HEK293 (cell line): ENCODE measurements around the gene ARHGDIB.

Source experiments
- CTCF ChIA-PET: fragments of 350-600 bp; formaldehyde crosslinking; extraction: SDS; loops from one replicate; lab custom pipeline; 2021; ENCODE audit warnings: antibody characterized with exemption; lab: Yijun Ruan, JAX
- POLR2A ChIA-PET: fragments of 300-600 bp; formaldehyde crosslinking; extraction: SDS; loops from one replicate; lab custom pipeline; 2020; ENCODE audit warnings: antibody characterized with exemption, inconsistent platforms; lab: Yijun Ruan, JAX
- H3K27ac ChIP-seq: fragments of 200-500 bp; sonication (Bioruptor generic); 2 replicates; pipeline ENCODE4 v1.5.1; 2014; ENCODE audit warnings: low read depth, low read length, control low read depth, inconsistent platforms; ENCODE audit errors: extremely low read depth
- H3K36me3 ChIP-seq, 2 experiments: fragments of 200-500 bp in 1 of 2; sonication (Bioruptor generic) in 1 of 2; 1 replicate in 1 of 2; 2 replicates in 1 of 2; pipeline ENCODE4 v1.5.1; 2014 to 2017; ENCODE audit warnings: inconsistent platforms in 2 of 2, low read length in 2 of 2; ENCODE audit not compliant: control insufficient read depth in 2 of 2, insufficient read depth in 1 of 2
- H3K4me1 ChIP-seq: fragments of 200-500 bp; sonication (Bioruptor generic); 2 replicates; pipeline ENCODE4 v1.5.1; 2014; ENCODE audit warnings: mild to moderate bottlenecking, low read length, inconsistent platforms; ENCODE audit not compliant: control insufficient read depth, insufficient read depth
- H3K4me3 ChIP-seq: 2 replicates; pipeline ENCODE4 v1.5.1; 2011; ENCODE audit warnings: low read depth, mild to moderate bottlenecking, control low read depth, low read length, moderate library complexity
- H3K9me3 ChIP-seq: fragments of 200-500 bp; sonication (Bioruptor generic); 2 replicates; pipeline ENCODE4 v1.5.1; 2014; ENCODE audit warnings: low read depth, low read length, inconsistent platforms; ENCODE audit not compliant: control insufficient read depth, insufficient read depth
- ATF2 ChIP-seq: fragments of 450-650 bp; formaldehyde crosslinking; IDR thresholded peaks from 2 replicates; pipeline ENCODE4 v1.5.1; 2016; ENCODE audit warnings: missing biosample characterization, missing genetic modification characterization, low read depth
- OVOL3 ChIP-seq: fragments of 450-650 bp; formaldehyde crosslinking; IDR thresholded peaks from 2 replicates; pipeline ENCODE4 v1.5.1; 2016; ENCODE audit warnings: missing biosample characterization, missing genetic modification characterization
- PRDM10 ChIP-seq: fragments of 450-650 bp; formaldehyde crosslinking; IDR thresholded peaks from 2 replicates; pipeline ENCODE4 v1.5.1; 2016; ENCODE audit warnings: missing biosample characterization, missing genetic modification characterization
- PRDM6 ChIP-seq: fragments of 450-650 bp; formaldehyde crosslinking; IDR thresholded peaks from 2 replicates; pipeline ENCODE4 v1.5.1; 2017; ENCODE audit warnings: missing biosample characterization, missing genetic modification characterization
- REST ChIP-seq: fragments of 450-650 bp; formaldehyde crosslinking; IDR thresholded peaks from 2 replicates; pipeline ENCODE4 v1.5.1; 2016; ENCODE audit warnings: missing biosample characterization, missing genetic modification characterization
- ZFP69B ChIP-seq: fragments of 450-650 bp; formaldehyde crosslinking; IDR thresholded peaks from 2 replicates; pipeline ENCODE4 v1.5.1; 2016; ENCODE audit warnings: missing biosample characterization, missing genetic modification characterization
- ZIC2 ChIP-seq: fragments of 450-650 bp; formaldehyde crosslinking; IDR thresholded peaks from 2 replicates; pipeline ENCODE4 v1.5.1; 2016; ENCODE audit warnings: missing biosample characterization, missing genetic modification characterization
- ZNF155 ChIP-seq: fragments of 450-650 bp; formaldehyde crosslinking; IDR thresholded peaks from 2 replicates; pipeline ENCODE4 v1.5.1; 2016; ENCODE audit warnings: missing biosample characterization, missing genetic modification characterization
- ZNF18 ChIP-seq: fragments of 450-650 bp; formaldehyde crosslinking; IDR thresholded peaks from 2 replicates; pipeline ENCODE4 v1.5.1; 2016; ENCODE audit warnings: missing biosample characterization, missing genetic modification characterization
- ZNF292 ChIP-seq: fragments of 450-650 bp; formaldehyde crosslinking; IDR thresholded peaks from 2 replicates; pipeline ENCODE4 v1.5.1; 2016; ENCODE audit warnings: low read depth, missing biosample characterization, missing genetic modification characterization, borderline replicate concordance
- ZNF311 ChIP-seq: fragments of 450-650 bp; formaldehyde crosslinking; IDR thresholded peaks from 2 replicates; pipeline ENCODE4 v1.5.1; 2017; ENCODE audit warnings: missing biosample characterization, missing genetic modification characterization, borderline replicate concordance
- ZNF571 ChIP-seq: fragments of 450-650 bp; formaldehyde crosslinking; IDR thresholded peaks from 2 replicates; pipeline ENCODE4 v1.5.0; 2017; ENCODE audit warnings: missing biosample characterization, missing genetic modification characterization
- ZNF585B ChIP-seq: fragments of 450-650 bp; formaldehyde crosslinking; IDR thresholded peaks from 2 replicates; pipeline ENCODE4 v1.5.1; 2016; ENCODE audit warnings: missing biosample characterization, missing genetic modification characterization
- ZNF623 ChIP-seq: fragments of 450-650 bp; formaldehyde crosslinking; IDR thresholded peaks from 2 replicates; pipeline ENCODE4 v1.5.1; 2016; ENCODE audit warnings: missing biosample characterization, missing genetic modification characterization
- ZXDB ChIP-seq: fragments of 450-650 bp; formaldehyde crosslinking; IDR thresholded peaks from 2 replicates; pipeline ENCODE4 v1.5.1; 2016; ENCODE audit warnings: missing biosample characterization, missing genetic modification characterization

Gene ARHGDIB

GRCh38 chr12:14963520-14963919 lies 2.1 kb upstream of the ARHGDIB start:
- H3K9me3 ChIP-seq: no peaks in the 10 kb centered on the region
- H3K27ac ChIP-seq: no peak overlapping the region
- H3K4me1 ChIP-seq: no peaks in the 10 kb centered on the region
- ChIA-PET CTCF (no interaction called here), POLR2A (no interaction called here)
- TF ChIP-seq ZNF155 (tag by site-specific recombination) (no peak), ZNF623 (tag by site-specific recombination) (no peak), REST (tag by site-specific recombination) (no peak), ZIC2 (tag by site-specific recombination) (no peak), OVOL3 (no peak), ZFP69B (tag by site-specific recombination) (no peak), ZNF292 (tag by site-specific recombination) (no peak), PRDM6 (tag by site-specific recombination) (no peak), ZNF571 (no peak), PRDM10 (no peak), ATF2 (tag by site-specific recombination) (no peak), ZXDB (tag by site-specific recombination) (no peak), ZNF311 (tag by site-specific recombination) (no peak)
- H3K4me3 ChIP-seq: no peak overlapping the region
- no peaks in the 10 kb centered on the region for H3K36me3 ChIP-seq

- TF ChIP-seq ZNF585B (tag by site-specific recombination) (no peak), ZNF18 (tag by site-specific recombination) (no peak)
- POLR2A ChIA-PET: no interaction called here
- H3K4me1 ChIP-seq: no peaks in the 10 kb centered on the region
- H3K4me3 ChIP-seq: no peak overlapping the region
- CTCF ChIA-PET: no interaction called here
- no peaks in the 10 kb centered on the region for H3K9me3 ChIP-seq
- no peak overlapping the region for H3K27ac ChIP-seq
- H3K36me3 ChIP-seq: no peaks in the 10 kb centered on the region
Observed at GRCh38 chr12:14962797-14963196, 1.4 kb upstream of the ARHGDIB start.
